NCI-H1092 treated with DMSO at 0.1 percent for 48 hours (cell line): ENCODE data around the gene SELENOO.

Experiments
- DNase-seq: peaks from one replicate; lab custom pipeline; 2025; lab: John Stamatoyannopoulos, UW

The SELENOO gene

DNA sequence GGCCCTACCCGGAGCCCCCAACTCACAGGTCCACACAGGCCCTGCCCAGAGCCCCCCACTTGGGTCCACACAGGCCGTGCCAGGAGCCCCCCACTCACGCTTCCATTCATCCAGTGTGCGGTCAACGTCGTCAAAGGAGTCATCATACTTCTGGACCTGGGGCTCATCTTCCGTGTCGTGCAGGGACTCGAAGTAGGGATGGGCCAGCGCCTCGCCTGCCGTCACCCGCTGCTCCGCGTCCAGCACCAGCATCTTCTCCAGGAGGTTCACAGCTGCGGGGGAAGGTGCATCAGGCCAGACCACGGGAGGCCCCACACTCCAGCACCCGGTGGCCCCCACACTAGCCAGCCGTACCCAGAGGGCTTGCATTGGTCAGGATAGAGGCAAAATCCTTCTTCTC is 54.3 kb downstream of the SELENOO start:
- no peak for DNase-seq

DNA sequence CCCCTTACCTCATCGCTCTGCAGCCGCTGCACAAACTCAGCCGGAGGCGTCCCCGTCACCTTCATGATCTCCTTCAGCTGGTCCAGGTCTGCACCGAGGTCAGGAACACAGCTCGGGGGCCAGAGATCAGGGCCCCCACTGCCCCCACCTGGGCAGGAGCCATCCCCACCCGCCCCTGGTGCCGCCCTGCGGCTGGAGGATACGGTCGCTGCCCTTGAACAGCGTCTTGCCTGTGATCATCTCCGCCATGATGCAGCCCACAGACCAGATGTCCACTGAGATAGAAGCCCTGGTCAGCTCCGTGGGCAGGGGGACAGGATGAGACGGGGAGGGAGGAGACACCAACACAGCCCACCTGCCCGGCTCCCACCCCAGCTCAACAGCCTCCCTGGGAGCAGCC is 54.8 kb downstream of the SELENOO start:
- no peak for DNase-seq

DNA sequence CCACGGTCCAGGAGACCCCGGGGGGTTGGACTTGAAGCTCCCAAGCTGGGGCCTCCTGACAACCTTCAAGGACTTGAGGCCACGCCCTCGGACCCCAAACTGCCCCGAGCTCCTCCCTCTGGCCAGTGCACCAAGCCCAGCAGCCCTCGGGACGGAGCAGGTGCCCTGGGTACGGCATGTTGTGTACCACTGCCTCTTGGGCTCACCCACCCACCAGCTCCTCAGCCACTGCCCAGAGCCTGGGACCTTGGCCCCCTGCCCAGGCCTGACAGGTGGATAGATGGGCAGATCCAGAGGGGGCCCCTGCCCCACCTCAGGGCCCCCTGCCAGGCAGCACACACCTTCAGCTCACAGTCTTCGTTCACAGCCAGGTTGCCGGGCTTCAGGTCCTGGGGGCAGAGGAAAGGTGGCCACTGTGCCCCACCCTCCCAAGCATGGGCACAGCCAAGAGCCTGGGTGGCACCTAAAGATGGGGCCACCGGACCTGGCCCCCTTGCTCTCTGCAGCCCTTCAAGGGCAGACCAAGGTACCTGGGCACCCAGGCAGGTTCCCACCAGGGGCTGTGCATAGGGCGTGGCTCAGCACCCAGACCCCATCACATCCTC is 55.5 kb downstream of the SELENOO start:
- DNase-seq, result no peak

DNA sequence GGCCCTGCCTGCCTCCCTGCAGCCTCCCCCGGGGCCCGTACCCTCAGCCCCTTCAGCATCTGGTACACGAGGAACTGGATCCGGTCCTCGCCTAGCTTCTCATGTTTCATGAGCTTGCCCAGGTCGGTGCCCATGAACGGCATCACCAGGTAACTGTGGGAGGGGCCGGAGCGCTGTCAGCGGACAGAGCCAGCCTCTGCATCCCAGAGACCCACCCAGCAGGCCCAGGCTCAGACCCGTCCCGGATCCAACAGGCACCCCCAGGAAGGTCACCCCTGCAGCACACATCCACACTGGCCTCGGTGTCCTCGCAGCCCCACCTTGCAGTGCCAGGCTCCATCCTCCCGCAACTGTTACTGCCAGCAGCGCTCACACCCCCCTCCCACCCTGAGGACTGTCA is 56.2 kb downstream of the SELENOO start:
- no peak for DNase-seq

DNA sequence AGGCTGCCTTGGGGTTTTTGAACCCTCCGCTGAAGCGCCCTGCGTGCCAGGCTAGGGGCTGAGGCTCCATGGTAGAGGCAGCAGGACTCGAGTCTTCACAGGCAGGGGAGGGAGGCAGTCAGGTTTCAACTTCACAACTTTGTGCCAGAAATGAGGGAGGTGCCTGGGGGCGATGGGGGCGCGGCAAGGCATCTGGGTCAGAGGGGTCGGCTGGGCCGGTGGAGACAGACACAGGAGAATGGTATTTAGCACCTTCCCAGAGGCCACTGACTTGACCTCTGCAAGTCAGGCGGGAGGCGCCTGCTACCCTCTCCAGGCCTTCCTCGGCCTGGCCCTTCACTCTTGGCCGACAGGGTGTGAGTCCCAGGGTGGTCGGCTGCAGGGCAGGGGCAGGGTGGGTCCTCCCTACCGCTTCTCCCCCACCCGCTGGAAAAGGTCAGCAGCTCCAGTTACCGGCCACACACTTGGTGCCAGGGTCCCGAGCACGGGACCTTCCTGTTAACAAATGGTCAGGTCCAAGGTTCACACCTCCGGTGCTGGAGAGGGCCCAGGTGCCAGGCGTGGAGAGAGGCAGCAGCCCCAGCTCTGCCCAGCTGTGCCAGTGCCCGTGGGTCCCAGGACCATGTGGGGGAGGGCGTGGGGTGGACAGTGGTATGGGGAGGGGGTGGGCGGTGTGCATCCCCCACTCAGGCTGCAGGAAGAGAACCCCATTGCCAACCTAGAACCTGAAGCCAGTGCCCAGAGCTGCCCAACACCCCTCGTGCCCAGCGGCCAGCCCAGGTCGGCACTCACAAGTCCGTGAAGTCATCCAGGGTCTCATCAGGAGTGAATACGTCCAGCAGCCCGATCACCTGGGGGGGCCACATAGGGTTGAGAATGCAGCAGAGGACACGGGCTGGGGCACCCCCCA is 56.9 kb downstream of the SELENOO start:
- DNase-seq, result no peak

DNA sequence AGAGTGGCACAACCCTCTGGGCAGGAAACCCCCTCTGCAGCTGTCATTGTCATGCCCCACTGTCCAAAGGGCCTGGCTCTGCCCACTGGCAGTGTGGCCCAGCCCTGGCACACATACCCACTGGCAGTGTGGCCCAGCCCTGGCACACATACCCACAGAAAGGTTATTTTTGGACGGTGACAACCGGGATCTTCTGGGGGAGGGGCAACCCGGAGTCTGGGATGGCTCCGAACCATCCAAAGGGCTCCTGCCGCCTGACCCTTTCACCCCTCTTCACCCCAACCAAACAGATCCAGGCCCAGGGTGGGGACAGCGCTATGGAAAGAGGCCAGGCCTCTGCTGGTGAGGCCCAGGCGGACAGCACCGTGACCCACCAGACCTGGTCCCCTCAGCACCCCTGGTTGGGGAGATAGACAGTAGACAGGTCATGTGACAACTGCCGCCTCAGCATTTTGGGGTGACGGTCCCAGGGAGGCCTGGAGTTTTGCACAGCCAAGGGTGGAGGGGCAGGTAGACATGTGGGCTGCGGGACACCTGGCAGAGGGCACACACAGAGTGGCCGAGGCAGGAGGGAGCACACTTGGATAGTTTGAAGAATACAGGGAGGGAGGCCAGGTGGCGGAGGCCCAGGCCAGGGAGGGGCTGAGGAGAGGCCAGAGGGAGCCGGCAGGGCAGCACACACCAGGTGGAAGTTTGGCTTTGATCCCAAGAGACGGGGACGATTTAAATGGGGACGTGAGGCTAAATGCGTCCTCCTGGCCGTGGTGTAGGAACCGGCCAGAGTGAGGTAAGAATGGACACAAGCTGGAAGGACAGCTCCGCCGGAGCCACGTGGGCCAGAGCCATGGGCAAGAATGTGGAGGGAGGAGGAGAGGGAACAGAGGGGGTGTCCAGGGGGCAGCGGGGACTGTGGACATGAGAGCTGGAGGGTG is 57.8 kb downstream of the SELENOO start:
- no peak for DNase-seq

DNA sequence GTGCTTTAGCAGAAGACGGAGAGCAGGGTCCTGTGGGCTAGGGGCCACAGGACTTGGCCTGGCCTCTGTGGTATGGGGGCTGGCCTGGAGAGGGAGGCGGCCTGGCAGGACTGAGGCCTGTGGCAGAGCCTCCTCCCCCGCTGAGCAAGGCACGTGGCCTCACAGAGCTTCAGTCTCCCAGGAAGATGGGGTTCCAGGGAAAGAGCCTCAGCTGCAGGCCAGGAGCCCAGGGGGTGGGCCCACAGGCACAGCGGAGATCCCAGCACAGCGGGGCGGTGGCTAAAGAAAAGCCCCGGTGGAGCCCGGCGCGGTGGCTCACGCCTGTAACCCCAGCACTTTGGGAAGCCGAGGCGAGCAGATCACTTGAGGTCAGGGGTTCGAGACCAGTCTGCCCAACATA is 58.5 kb downstream of the SELENOO start:
- DNase-seq, result no peak

DNA sequence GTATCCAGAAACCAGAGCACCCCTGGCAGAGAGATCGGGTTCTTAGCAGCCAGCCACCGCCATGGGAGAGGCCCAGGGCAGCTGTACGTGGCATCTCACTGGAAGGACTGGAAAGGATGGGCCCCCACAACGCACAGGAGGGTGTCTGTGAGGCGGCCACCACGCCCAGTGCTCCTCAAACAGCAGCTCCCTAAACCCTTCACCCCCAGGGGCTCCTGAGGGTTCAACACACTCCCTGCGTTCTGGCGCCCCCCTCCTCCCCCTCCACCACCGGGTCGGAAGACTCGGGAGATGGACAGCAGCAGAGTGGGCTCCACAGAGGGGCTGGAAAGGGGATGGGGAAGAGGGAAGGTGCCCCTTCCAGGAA is 59.6 kb downstream of the SELENOO start:
- DNase-seq, result no peak

DNA sequence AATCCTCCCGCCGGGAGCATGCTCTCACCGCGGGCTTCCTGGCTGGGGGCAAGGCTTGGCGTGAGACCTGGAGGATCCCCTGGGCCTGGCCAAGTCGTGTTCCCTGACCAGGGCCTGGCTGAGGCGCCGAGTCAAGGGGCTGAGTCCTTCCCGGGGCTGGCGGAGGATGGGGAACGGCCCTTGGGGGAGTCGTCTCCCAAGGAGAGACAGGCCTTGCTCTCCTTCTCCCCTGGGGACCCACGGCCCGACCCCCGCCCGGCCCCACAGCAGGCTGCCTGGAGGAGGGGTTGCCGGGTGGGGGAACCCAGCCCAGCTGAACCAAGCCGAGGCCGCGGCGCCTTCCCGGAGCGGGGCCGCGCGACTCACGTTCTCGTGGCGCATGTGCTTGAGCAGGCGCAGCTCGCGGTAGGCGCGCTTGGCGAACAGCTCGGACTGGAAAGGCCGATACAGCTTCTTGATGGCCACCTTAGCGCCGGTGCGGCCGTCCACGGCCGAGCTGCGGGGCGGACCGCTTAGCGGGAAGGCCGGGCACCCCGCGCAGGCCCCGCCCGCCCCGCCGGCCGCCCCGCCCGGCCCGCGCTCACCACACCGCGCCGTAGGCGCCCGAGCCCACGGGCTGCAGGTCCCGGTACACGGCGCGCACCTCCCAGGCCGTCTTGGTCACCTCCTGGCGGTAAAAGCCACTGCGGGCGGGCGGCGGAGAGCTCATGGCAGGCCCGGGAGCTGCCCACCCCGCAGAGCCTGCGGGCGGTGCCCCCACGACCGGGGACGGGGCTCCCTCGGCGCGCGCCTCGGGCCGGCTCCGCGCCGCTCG is 60.2 kb downstream of the SELENOO start:
- DNase-seq, result no peak

DNA sequence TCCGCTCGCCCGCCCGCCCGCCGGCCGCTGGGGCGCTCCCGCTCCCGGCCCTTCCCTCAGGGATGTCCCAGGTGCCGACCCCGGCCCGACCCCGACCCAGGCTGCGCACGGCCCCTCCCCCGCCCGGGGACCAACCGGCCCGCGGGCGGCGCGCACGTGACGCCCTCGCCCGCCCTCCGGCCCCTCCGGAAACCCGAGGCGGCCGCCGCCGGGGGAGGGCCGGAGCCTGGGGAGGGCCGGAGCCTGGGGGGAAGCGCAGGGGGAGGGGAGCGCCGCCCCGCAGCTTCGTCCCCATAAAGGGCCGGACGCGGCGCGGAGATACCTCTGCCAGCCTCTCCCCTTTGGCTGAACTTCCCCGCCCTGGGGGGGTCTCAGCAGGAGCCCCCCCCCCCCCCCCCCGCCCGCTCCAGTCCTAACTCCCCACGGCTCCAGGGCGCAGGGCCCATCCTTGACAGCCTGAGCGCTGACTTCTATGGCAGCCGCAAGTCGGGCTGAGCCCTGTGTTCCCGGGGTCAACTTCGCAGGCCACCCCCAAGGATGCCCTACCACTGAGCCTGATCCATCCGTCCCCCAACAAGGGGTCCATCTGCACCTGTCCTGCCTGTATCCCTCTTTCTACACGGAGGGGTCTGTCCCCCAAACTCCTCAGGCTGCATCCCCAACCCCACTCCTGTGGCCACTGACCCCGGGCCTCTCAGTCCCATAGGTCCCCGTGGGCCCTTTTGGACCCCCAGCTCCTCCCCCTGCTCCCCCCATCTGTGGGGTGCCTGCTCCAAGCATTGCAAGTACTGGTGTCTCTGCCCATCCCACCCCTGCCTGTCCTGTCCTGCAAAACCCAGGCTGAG is 61.0 kb downstream of the SELENOO start, which contains the start of gene MAPK12:
TSS of gene MAPK12 (minus strand) at position 69 of the 845 bp plus-strand sequence. CDS start 174 bp downstream, outside the sequence.
- DNase-seq, result no peak

DNA sequence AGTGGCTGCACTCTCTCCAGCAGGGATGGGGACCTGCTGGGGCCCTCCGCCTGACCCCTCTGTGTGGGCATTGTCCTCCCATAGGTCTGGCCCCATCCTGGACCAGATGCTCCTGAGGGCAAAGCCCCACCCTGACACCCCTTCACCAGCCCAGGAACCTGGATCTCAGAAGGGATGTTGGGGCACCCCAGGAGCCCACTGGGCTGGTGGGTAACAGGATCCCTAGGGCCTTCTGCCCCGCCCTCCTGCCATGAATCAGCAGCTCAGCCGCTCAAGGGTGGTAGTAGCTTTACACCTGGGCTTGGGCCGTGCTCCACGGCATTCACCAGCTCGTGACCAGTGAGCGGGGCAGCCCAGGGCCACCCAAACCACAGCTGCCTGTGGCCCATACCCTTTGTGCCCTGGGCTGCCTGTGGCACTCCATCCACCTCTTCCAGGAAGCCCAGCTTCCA is 61.7 kb downstream of the SELENOO start:
- DNase-seq, result no peak

DNA sequence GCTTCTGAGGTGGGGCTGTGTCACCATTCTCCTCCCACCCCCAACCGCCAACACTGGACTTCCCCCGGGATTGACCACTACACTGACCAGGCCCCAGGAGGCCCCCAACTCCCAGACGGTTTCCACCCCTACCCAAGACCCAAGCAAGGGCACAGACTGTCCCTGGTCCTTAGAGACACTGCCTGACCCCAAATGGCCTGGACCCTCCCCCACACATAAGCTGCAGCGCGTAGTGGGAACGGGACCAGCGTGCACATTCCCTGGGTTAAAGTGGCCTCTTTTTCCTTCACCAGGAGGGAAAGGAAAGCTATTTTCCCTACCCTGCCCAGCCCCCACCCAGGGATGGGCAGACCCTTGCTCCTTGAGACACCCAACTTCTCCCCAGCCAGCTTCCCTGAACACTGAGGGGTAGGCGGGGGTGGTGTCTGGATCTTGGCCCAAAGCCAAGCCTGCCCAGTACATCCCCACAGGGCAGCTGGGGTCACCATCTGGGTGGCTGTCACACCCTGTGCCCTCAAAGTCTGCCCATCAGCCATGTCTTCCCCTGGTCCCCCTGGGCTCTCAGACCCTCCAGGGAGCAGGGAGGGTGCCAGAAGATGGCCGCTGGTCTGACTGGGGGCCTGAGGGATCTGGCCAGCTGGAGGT is 62.3 kb downstream of the SELENOO start:
- no peak for DNase-seq

DNA sequence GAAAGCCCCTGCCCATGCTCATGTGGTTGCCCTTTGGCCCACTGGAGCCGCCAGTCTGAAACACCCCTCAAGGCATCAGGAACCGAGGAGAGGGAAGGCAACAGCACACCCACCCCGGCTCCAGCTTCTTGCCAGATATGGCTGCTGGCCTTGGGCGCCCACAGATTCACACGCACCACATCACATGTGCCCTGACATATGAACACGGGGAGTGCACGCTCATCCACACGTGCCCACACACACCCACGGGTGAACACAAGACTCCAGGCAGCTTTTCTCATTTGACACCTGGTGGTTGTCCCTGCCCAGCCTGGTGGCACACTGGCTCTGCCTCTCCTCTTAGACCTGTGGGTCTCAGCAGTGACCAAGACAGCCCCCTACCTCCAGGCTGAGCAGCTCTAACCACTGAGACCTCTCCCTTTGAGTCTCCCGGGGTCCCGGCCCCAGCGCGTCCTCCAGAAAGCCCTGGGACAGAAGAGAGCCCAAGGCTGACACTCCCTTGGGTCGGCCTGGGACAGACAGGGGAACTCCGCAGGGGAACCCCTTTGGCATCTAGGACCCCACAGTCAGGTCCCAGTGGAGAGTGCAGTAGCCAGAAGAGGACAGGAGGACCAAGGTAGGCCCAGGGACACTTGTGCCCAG is 63.4 kb downstream of the SELENOO start:
- no peak for DNase-seq

DNA sequence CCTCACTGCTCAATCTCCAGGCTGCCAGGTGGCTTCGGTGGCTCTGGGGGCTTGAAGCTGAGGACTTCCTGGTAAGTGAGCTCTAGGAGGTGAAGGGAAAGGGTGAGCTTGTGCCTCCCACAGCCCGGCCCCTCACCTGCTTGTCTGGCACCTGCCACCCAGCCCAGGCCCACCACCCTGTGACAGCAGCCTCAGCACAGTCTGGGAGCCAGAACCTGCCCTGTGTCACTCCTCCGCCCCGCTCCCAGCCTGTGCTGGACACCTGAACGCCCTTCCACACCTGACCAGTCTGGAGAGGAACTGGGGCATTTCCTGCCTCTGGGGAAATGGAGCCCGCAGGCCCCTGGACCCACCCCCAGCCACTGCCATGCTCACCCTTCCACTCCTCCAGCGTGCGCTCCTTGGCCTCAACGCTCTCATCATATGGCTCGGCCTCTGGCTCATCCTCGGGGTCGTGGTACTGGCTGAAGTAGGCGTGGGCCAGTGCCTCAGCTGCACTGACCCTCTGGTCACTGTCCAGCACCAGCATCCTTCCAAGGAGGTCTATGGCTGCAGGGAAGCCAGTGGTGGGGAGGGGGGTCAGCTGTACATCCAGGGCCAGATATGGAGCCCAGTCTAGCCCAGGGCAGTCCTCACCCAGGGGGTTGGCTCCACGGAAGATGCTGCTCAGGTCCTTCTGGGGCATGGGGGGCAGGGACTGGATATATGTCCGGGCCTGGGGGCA is 64.3 kb downstream of the SELENOO start:
- no peak for DNase-seq

DNA sequence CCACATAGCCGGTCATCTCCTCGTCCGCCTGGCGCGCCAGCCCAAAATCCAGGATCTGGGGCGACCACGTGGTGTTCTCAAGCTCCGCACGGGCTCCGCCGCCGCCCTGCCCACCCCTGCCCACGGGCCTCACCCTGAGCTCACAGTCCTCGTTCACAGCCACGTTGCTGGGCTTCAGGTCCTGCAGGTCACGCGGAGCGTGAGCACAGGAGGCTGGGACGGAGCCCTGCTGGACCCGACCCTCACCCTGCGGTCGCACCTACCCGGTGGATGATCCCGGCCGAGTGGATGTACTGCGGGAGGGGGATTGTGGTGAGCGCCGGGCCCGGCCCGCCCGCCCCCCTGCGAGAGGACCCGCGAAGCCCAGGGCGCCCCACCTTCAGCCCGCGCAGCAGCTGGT is 66.2 kb downstream of the SELENOO start:
- no peak for DNase-seq
